ENCODE results near the gene CELA1.

DNA sequence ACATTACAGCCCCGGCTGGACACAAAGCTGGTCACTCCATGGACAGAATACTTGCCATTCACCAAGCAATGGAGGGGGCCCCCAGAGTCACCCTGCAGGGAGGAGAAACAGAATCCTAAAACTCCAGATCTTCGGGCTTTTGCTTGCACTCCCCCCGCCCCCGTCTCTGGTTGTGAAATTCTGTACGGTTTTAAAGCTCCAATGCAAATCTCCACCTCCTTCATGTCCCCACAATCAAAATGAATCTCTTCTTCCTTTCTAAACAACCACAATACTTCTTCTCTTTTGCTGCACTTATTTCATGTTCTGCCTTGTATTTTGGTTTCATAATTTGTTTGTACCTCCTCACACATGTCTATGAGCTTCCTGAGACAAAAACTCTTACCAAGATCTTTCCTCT is 16.7 kb downstream of the CELA1 start:
- TF ChIP-seq CHD2 (IDR thresholded peaks at IDR 0.05; ENCODE audit: low read length, partially characterized antibody): no peak
- TF ChIP-seq, protein P1, sequence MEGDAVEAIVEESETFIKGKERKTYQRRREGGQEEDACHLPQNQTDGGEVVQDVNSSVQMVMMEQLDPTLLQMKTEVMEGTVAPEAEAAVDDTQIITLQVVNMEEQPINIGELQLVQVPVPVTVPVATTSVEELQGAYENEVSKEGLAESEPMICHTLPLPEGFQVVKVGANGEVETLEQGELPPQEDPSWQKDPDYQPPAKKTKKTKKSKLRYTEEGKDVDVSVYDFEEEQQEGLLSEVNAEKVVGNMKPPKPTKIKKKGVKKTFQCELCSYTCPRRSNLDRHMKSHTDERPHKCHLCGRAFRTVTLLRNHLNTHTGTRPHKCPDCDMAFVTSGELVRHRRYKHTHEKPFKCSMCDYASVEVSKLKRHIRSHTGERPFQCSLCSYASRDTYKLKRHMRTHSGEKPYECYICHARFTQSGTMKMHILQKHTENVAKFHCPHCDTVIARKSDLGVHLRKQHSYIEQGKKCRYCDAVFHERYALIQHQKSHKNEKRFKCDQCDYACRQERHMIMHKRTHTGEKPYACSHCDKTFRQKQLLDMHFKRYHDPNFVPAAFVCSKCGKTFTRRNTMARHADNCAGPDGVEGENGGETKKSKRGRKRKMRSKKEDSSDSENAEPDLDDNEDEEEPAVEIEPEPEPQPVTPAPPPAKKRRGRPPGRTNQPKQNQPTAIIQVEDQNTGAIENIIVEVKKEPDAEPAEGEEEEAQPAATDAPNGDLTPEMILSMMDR (IDR thresholded peaks at IDR 0.05): no peak
- TF ChIP-seq, protein P2, sequence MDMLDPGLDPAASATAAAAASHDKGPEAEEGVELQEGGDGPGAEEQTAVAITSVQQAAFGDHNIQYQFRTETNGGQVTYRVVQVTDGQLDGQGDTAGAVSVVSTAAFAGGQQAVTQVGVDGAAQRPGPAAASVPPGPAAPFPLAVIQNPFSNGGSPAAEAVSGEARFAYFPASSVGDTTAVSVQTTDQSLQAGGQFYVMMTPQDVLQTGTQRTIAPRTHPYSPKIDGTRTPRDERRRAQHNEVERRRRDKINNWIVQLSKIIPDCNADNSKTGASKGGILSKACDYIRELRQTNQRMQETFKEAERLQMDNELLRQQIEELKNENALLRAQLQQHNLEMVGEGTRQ (IDR thresholded peaks at IDR 0.05; ENCODE audit: borderline replicate concordance, low read depth, low read length): no peak
- TF ChIP-seq MEF2A (IDR thresholded peaks at IDR 0.05; ENCODE audit: borderline replicate concordance, low read depth): no peak
- TF ChIP-seq POLR2AphosphoS5 (IDR thresholded peaks at IDR 0.05; ENCODE audit: low read depth, low read length): no peak
- TF ChIP-seq NFIC (IDR thresholded peaks at IDR 0.05; ENCODE audit: borderline replicate concordance): no peak
- no peak for TF ChIP-seq MXI1 (IDR thresholded peaks at IDR 0.05; ENCODE audit: low read depth, low read length)
- TF ChIP-seq, protein P3, sequence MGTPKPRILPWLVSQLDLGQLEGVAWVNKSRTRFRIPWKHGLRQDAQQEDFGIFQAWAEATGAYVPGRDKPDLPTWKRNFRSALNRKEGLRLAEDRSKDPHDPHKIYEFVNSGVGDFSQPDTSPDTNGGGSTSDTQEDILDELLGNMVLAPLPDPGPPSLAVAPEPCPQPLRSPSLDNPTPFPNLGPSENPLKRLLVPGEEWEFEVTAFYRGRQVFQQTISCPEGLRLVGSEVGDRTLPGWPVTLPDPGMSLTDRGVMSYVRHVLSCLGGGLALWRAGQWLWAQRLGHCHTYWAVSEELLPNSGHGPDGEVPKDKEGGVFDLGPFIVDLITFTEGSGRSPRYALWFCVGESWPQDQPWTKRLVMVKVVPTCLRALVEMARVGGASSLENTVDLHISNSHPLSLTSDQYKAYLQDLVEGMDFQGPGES (IDR thresholded peaks at IDR 0.05; ENCODE audit: low read depth, low read length): no peak
- no peak for TF ChIP-seq JUND (IDR thresholded peaks at IDR 0.05)

Data from SK-N-SH (cell line).